Glomerular visceral epithelial cell (primary cell): ENCODE measurements around the gene MLEC.
"Not testable (repeated sequence)": the region's sequence is repeated elsewhere in the genome, so short reads cannot be mapped to it uniquely, and the experiment has no call there.

Source experiments
- DNase-seq: peaks from one replicate; pipeline ENCODE4 v3.0.0-alpha.2; 2016; ENCODE audit errors: extremely low spot score

Gene MLEC

DNA sequence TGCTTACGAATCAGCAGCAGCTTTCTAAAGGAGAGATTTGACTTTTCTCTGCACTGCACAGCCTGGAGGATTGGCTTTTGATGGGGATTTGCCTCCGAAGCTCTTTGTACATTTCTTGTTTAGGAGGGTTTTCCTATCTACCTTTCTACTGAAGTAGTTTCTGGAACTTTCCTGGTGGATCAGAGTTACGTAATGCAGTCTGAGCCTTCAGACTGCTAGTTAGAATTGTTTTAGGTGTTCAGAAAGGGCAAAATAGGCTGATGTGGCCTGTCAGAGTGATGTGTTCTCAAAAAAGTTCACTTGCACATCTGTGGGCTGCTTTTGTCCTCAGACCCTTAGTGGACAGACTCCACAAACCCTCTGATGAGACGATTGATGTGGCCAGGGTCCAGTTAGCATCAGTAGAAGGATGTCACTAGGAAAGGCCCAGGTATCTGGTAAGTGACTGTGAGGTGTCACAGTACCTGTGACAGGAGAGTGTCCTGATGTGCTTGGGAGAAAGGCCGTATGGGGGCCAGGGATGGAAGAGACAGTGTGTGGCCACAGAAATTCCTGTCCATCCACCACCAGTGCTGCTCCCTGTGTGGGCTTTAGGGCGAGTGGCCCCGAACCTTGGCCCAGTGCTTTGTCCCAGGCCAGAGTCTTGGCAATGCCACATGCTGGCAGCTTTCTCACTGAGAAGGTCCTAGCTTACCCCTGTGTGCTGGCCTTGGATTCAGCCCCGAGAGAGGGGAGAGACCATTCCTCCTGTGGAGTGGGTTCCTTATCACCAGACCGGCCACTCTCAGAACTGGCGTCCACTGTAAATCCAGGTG is 34.2 kb downstream of the MLEC start:
- DNase-seq, result no peak

DNA sequence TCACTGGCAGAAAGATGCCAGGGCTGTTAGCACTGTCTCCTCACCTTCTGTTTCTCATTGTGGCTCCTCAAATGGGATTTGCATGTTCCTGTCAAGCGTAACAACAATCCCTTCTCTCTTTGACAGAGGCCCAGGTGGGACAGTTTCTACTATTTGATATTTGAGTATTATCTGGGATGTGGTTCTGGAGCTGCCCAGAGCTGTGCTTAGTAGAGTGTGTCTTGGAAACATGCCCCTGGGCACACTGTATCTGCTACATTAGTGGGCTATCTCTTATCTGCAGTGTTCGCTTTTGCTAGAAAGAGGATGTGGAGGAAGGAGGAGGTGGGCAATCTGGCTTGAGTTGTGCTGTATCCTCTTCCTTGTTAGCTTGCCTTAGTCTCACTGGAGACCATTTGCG is 34.9 kb downstream of the MLEC start:
- DNase-seq, result no peak

DNA sequence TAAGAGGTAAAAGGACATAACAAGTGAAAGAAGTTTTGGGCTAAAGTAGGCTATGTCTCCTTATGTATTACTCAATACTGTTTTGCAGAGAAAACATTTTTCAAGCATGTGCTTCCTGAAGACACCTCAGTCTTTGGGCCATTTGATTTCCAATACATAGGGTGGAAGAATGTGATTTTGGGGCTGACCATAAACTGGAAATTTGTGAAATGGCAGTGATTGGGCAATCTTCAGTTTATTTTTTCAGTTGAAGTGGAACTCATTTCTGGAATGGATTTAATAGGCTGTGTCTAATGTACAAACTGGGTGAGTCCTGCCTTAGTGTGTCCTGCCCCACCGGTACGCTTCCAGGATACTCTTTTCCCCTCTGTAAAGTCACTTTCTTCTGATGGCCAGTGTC is 35.8 kb downstream of the MLEC start:
- DNase-seq, result no peak

DNA sequence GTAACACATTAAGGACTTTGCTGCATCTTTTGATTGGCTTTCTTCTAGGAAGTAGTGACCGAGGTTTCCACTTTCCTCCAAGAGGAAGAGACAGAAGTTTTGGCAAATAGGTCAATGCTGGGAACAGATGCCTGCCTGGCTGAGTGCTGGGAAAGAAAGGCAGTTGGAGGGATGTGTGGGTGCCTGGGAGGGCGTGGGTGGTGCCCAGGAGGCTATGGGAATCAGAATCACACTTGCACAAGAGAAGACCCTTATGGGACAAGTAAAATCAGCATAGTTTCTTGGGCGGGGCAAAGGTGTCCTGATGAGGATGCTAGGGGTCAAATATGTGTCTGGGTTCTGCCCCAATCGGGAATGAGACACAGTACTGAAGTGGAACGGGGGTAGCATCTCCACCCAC is 37.8 kb downstream of the MLEC start:
- no peak for DNase-seq

DNA sequence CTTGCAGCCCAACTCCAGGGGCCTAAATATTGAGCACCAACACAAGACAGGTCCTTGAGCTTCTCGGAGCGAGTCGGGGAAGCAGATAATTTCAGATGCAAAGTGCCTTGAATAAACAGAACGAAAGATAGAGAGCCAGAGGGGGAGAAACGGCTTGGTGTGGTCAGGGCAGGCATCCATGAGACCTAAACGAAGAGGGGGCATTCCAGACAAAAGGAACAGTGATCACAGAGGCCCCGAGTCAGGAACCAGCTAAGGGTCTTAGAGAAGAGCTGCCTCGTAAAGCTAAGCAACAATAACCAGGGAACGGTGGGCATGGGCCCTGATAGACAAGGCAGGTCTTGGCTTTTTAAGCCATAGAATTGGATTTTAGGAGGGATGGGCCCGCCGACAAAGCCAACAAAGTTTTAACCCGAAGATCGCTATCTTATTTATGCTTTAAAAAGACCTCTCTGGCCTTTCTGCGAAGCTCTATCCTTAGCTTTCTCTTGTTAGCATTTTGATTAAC is 38.3 kb downstream of the MLEC start:
- no peak for DNase-seq

DNA sequence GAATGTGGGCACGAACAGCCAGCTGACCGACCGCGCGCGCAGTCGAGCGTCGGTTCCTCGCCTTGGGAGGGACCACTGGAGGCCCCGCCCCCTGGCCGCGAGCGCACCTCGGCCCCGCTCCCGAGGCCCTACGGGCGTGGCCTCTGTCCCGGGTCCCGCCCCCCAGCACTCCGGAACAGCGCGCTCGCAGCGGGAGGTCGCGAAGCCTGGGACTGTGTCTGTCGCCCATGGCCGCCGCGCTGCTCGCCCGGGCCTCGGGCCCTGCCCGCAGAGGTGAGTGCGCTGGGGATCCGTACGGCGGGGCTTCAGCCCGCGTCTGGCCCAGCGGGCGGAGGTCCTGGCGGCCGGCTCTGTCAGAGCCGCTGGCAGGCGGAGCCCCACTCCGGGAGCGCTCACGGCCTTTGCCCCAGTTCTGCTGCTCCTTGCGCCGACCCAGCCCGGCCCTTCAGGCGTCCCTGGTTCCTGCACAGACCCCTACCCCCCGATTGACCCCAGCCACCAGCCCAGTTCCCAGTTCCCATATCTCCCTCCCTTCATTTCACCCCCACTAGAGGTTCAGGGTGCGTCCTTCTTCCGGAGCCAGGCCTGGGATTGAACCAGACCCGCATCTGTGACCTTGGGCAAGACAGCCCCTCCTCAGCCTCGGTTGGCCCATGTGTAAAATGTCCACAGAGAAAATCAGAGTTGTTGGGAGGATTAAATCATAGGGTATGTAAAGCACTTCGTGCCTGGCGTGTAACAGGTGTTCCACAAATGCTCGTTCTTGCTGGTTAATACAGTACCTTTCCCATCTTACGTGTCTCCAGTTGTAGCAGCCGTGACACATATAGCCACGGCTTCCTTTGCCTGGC is 38.9 kb downstream of the MLEC start, which contains the start of gene ACADS:
TSS of gene ACADS (plus strand) at position 168 of the 851 bp plus-strand sequence. CDS start at position 228, 60 bp downstream.
- peak; percentile 85 for DNase-seq

DNA sequence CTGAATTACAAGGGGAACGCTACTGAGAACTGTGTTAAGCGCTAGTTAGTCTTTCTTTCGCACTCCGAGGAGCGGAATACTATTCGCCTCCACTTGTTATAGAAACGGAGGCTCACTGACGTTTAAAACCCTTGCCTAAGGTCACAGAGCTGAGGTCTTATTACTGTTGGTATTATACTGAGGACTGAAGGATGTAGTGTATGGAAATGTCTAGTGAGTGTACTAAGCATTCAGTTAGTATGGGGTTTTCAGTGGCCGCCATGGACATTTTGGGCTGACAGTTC is 39.5 kb downstream of the MLEC start:
- no peak for DNase-seq

DNA sequence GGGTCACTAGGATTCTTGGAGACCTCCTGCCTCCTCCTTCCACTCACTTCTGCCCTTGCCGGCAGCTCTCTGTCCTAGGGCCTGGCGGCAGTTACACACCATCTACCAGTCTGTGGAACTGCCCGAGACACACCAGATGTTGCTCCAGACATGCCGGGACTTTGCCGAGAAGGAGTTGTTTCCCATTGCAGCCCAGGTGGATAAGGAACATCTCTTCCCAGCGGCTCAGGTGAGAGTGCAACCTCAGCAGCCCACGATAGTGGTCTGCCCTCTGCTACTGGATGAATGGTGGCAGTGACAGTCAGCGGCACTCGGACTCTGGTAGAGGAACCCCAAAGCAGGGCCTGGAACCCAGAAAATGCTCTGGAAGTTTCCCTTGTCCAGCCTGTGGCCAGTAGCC is 40.0 kb downstream of the MLEC start:
- DNase-seq, result no peak

DNA sequence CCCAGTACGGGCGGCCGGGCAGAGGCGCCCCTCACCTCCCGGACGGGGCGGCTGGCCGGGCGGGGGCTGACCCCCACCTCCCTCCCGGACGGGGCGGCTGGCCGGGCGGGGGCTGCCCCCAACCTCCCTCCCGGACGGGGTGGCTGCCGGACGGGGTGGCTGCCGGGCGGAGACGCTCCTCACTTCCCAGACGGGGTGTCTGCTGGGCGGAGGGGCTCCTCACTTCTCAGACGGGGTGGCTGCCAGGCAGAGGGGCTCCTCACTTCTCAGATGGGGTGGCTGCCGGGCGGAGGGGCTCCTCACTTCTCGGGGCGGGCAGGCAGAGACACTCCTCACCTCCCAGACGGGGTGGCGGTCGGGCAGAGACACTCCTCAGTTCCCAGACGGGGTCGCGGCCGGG is 45.2 kb downstream of the MLEC start:
- not testable (repeated sequence) for DNase-seq

DNA sequence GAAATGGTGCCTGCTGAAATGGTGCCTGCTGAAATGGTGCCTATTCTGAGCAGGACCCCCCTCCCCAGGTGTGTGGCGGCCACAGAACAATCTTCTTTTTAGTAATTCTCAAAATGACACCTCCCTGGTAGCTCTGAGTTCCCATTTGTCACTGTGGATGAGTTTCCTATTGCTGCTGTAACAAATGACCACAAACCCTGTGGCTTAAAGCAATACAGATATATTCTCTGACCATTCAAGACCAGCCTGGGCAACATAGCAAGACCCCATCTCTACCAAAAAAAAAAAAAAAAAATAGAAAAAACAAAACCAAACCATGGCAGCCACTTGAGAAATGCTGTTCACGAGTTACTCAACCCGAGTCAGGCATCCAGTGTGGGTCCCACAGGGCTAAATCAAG is 46.6 kb downstream of the MLEC start:
- DNase-seq, result no peak

DNA sequence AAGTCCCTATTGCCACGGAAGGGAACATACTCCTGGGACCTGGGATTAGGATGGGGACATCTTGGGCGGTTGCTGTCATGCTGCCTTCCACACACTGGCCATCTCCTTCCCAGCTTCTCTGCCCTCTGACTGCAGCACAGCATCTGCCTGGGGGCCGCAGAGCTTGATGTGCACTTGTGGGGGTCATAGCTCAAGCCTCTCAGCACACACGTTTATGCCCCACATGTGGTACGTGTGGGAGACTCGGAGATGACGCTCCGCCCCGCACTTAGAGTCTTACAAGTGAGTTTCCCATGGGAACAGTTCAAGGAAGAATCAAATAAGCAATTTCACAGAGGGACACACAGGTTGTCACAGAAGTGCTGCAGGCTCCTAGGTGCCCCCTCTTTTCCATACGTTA is 47.3 kb downstream of the MLEC start:
- no peak for DNase-seq

DNA sequence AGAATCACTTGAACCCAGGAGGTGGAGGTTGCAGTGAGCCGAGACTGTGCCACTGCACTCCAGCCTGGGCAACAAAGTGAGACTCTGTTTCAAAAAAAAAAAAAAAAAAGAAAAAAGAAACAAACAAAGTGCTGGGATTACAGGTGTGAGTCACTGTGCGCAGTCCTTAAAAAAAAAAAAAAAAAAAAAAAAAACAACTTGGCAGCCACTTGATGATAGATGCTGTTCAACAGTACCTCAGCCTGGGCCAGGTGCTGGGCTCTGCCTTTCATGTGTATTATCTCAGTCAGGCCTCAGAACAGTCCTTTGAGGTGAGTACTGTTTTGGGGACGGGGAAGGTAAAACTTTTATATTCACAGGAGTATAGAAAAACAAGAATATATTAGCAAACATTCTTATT is 48.2 kb downstream of the MLEC start:
- no peak for DNase-seq

DNA sequence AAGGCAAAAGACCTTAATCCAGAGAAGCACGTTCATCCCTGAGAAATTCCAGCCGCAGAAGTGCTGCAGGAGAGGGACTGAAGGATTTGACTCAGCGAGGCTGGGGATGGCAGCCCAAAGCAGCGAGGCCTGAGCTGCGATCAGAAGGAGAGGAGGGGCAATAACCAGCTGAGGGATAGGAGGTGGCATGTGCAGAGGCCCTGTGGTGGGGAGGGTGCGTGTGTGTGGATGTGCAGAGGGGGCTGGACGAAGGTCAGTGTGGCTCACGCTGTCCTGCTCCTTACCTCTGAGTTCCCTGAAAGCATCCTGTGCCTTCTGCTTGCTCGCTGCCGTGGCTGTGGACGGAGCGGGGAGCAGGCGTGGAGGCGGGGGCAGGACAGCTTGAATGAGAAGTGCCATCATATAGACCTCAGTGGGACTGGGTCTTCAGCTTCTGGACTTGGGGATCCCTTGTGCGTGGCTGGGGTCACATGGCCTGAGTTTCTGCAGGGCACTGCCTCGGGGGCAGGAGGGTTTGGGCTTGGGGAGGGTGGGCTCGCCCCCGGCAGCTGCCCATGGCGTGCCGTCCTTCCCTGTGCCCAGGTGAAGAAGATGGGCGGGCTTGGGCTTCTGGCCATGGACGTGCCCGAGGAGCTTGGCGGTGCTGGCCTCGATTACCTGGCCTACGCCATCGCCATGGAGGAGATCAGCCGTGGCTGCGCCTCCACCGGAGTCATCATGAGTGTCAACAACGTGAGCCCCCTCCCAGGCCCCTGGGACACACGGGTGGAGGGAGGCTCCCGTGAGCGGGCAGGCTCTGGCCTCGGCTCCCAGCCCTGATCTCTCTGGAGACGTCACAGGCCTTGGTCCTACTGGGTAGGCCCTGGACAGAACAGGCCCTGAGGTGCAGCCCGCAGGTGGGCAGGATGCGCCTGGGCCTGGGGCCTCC is 49.7 kb downstream of the MLEC start:
- no peak for DNase-seq

DNA sequence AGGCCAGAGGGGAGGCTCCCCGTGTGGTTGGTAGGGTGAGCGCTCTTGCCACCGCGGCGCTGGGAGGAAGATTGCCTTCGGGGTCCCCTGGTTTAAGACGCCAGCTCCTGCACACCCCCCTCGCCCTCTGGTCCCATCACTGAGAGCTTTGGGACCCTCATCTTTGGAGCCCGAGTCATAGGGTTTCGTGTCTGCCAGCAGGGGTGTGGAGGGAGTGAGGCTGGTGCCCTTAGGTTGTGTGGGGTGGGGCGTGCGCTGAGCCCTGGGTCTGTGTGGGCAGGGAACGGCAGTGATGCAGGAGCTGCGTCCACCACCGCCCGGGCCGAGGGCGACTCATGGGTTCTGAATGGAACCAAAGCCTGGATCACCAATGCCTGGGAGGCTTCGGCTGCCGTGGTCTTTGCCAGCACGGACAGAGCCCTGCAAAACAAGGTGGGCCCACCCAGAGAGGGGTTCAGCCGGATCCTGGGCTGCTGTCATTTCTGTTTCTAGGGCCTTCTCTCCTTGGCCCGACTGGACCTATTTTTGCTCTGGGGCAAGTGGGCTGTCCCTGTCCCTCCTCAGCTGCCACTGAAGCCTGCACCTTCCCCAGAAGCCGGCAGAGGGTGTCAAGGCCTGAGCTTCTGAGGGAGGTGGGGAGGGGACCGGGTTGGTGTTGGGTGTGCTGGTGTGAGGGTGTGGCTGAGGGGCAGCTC is 50.8 kb downstream of the MLEC start:
- DNase-seq, result no peak

DNA sequence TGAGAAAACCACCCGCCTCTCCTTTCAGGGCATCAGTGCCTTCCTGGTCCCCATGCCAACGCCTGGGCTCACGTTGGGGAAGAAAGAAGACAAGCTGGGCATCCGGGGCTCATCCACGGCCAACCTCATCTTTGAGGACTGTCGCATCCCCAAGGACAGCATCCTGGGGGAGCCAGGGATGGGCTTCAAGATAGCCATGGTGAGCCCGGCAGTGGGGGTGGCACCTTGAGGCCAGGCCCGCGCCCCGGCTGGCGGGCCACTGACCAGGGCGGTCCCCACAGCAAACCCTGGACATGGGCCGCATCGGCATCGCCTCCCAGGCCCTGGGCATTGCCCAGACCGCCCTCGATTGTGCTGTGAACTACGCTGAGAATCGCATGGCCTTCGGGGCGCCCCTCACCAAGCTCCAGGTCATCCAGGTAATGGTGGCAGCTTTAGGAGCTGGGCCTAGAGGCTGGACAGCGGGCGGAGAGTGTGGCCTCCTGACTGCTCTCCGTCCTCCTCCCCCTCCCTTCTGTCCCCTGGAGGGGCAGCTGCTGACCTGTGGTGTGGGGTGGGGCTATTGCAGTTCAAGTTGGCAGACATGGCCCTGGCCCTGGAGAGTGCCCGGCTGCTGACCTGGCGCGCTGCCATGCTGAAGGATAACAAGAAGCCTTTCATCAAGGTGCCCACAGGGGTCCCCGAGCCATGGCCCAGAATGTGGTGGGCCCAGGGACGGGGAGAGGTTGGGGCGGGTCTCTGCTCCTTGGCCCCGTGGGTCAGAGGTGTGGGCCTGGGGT is 51.5 kb downstream of the MLEC start:
- no peak for DNase-seq

DNA sequence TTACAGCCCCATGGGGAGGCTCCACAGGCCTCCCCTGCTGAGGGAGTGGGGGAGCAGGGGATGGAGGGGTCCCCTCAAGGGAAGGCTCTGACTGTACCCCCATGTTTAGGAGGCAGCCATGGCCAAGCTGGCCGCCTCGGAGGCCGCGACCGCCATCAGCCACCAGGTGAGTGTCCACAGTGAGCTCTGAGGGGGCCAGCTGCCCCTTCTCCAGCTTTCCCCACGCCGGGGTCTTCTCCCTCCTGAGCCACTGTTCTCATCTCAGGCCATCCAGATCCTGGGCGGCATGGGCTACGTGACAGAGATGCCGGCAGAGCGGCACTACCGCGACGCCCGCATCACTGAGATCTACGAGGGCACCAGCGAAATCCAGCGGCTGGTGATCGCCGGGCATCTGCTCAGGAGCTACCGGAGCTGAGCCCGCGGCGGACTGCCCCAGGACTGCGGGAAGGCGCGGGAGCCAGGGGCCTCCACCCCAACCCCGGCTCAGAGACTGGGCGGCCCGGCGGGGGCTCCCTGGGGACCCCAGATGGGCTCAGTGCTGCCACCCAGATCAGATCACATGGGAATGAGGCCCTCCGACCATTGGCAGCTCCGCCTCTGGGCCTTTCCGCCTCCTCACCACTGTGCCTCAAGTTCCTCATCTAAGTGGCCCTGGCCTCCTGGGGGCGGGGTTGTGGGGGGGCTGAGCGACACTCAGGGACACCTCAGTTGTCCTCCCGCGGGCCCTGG is 52.2 kb downstream of the MLEC start:
- no peak for DNase-seq

DNA sequence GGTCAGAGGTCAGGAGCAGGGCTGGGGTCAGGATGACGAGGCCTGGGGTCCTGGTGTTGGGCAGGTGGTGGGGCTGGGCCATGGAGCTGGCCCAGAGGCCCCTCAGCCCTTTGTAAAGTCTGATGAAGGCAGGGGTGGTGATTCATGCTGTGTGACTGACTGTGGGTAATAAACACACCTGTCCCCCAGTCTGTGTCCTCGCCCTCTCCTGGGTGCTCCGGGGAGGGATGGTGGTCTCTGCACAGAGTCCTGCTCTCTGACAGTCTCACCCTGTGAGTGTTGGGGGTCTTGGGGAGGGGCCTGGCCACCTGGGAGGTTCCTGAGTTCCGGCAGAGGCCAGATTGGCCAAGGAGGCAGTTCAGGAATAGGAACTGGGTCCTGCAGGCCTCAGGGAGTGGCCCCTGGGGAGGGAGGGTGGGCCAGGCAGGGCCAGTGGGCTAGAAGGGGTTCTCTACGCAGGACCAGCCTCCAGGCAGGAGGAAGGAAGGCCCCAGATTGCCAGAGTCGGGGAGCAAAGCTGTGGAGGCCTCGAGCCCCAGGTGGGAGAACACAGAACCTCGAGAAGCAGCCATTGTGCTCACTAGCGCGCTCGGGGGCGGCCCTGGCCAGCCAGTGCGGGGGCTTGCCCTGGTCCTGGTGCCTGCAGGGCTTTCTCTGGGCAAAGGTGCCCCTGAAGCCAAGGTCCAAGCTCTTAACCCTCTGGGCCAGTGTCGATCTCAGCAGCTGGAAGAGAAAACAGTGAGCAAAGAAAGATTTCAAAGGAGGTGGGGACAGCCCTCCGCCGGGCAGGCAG is 53.1 kb downstream of the MLEC start:
- no peak for DNase-seq

DNA sequence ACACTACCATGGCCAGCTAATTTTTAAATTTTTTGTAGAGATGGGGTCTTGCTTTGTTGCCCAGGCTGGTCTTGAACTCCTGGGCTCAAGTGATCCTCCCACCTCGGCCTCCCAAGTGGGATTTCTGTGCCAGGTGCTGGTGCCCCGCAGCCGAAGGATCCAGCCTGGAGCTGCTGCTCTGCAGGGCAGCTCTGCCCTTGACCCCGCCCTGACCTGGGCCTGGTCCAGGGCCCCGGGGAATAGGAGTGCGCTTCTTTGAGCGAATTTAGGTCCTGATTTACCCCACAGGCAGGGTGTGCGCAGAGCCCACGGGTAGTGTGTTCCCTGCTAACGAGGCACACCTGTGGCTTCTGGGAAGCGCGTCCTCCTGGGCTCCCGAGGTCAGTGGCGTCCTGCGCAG is 53.9 kb downstream of the MLEC start:
- no peak for DNase-seq
